HG02981 (cell line): ENCODE results near the gene CRACDL.

Experiments used
- ATAC-seq: cut with Tn5 transposase; IDR thresholded peaks from one replicate; pipeline ENCODE4 v1.9.1; 2021; ENCODE audit warnings: mild to moderate bottlenecking, moderate library complexity; ENCODE audit not compliant: unreplicated experiment

CRACDL gene

GRCh38 chr2:98805412-98806171 lies 130.4 kb downstream of the CRACDL start:
- no peak for ATAC-seq

GRCh38 chr2:98804736-98805135 lies 131.3 kb downstream of the CRACDL start:
- no peak for ATAC-seq

- no peak for ATAC-seq
Measured at GRCh38 chr2:98804265-98804650, 131.8 kb downstream of the CRACDL start.

- ATAC-seq: no peak
Measured at GRCh38 chr2:98803405-98804264, 132.4 kb downstream of the CRACDL start.

GRCh38 chr2:98802344-98802743 lies 133.7 kb downstream of the CRACDL start:
- ATAC-seq: no peak

GRCh38 chr2:98801921-98802321 lies 134.1 kb downstream of the CRACDL start:
- ATAC-seq: no peak

- no peak for ATAC-seq
Measured at GRCh38 chr2:98801286-98801685, 134.7 kb downstream of the CRACDL start.

- ATAC-seq: no peak
Measured at GRCh38 chr2:98800330-98801064, 135.5 kb downstream of the CRACDL start.

GRCh38 chr2:98799375-98800329 lies 136.4 kb downstream of the CRACDL start:
- no peak for ATAC-seq

- ATAC-seq: no peak
Measured at GRCh38 chr2:98796775-98797544, 139.1 kb downstream of the CRACDL start.

- ATAC-seq: no peak
Measured at GRCh38 chr2:98795891-98796676, 139.9 kb downstream of the CRACDL start.

- no peak for ATAC-seq
Measured at GRCh38 chr2:98793897-98794830, 141.9 kb downstream of the CRACDL start.

- ATAC-seq: no peak
Measured at GRCh38 chr2:98793275-98793674, 142.8 kb downstream of the CRACDL start.

GRCh38 chr2:98790221-98790620 lies 145.8 kb downstream of the CRACDL start:
- ATAC-seq: no peak

- ATAC-seq: no peak
Measured at GRCh38 chr2:98787700-98788099, 148.3 kb downstream of the CRACDL start.

GRCh38 chr2:98786179-98786578 lies 149.8 kb downstream of the CRACDL start:
- ATAC-seq: no peak

GRCh38 chr2:98782570-98782969 lies 153.5 kb downstream of the CRACDL start:
- no peak for ATAC-seq

- ATAC-seq: no peak
Measured at GRCh38 chr2:98781822-98782221, 154.2 kb downstream of the CRACDL start.
